Chondrocyte (in vitro differentiated cells): ENCODE data around the gene NEK6. TPM values are rescaled to one million over a fixed set of nuclear protein-coding genes. Genes with fewer than 3 reads are reported as not detected.

Experiments used
- DNase-seq: peaks from one replicate; pipeline ENCODE4 v3.0.0; 2021; ENCODE audit warnings: mixed read lengths, low spot score
- H3K27ac Mint-ChIP-seq: one replicate; pipeline ENCODE4 v1.8.0; 2021; ENCODE audit warnings: mild to moderate bottlenecking, moderate library complexity, mixed read lengths; ENCODE audit not compliant: unreplicated experiment
- H3K27me3 Mint-ChIP-seq: 2 replicates; pipeline ENCODE4 v1.8.0; 2021; ENCODE audit warnings: low read depth, mixed read lengths
- H3K36me3 Mint-ChIP-seq: 2 replicates; pipeline ENCODE4 v1.8.0; 2021; ENCODE audit warnings: low read depth, mixed read lengths
- H3K4me1 Mint-ChIP-seq: 2 replicates; pipeline ENCODE4 v1.8.0; 2021; ENCODE audit warnings: low read depth, mild to moderate bottlenecking, mixed read lengths
- H3K4me3 Mint-ChIP-seq: one replicate; pipeline ENCODE4 v1.8.0; 2021; ENCODE audit warnings: mild to moderate bottlenecking, moderate library complexity, mixed read lengths; ENCODE audit not compliant: unreplicated experiment
- H3K9me3 Mint-ChIP-seq: 2 replicates; pipeline ENCODE4 v1.8.0; 2021; ENCODE audit warnings: low read depth, mixed read lengths
- CTCF ChIP-seq: fragments of 200-600 bp; sonication (generic); IDR thresholded peaks from 2 replicates; pipeline ENCODE4 v1.5.0; 2021; ENCODE audit warnings: antibody characterized with exemption, mild to moderate bottlenecking, moderate library complexity
- total RNA-seq: library from RNA; stranded (reverse); gene quantifications from 3 replicates; pipeline ENCODE4 v1.2.1, GENCODE V29; 2021

NEK6 gene
- total RNA-seq, 1 donor from 2014 or later, result 110 TPM

- no peak for TF ChIP-seq CTCF
- H3K27me3 Mint-ChIP-seq, result peaks cover 10% of the 10 kb centered on the region
- no peaks in the 10 kb centered on the region for H3K36me3 Mint-ChIP-seq
- DNase-seq, result peak; percentile 51
- no peaks in the 10 kb centered on the region for H3K4me1 Mint-ChIP-seq
- H3K27ac Mint-ChIP-seq, result no peak overlapping the region
- H3K9me3 Mint-ChIP-seq, result no peaks in the 10 kb centered on the region
- no peak overlapping the region for H3K4me3 Mint-ChIP-seq
These were observed 29.2 kb upstream of the NEK6 start for GRCh38 chr9:124228516-124228915.

- Mint-ChIP-seq H3K27me3 (peaks cover 7% of the 10 kb centered on the region), H3K36me3 (no peaks in the 10 kb centered on the region), H3K4me1 (no peaks in the 10 kb centered on the region), H3K27ac (no peak overlapping the region), H3K4me3 (no peak overlapping the region), H3K9me3 (peaks cover 5% of the 10 kb centered on the region)
- DNase-seq, result no peak
- TF ChIP-seq CTCF, result no peak
These were observed 26.5 kb upstream of the NEK6 start for GRCh38 chr9:124231095-124231737.

DNA sequence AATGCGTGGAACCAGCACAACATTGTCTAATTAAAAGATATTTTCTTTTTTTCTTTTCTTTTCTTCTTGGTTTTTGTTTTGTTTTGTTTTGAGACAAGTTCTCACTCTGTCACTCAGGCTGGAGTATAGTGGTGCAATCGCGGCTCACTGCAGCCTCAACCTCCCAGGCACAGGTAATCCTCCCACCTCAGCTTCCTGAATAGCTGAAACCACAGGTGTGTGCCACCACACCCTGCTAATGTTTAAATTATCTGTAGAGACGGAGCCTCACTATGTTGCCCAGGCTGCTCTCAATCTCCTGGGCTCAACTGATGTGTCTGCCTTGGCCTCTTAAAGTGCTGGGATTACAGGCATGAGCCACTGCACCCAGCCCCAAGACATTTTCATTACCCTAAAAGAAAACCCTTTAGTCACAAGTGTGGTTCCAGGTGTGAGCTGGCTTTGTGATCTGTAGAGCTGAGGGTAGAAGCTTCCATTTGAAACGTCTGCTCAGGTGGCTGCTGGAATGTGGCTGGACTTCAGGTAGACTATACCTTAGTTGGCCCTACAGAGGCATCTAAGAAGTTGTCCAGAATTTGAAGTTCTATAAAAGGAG lies 19.1 kb upstream of the NEK6 start:
- Mint-ChIP-seq H3K36me3 (no peaks in the 10 kb centered on the region), H3K4me3 (no peak overlapping the region), H3K9me3 (peaks cover 5% of the 10 kb centered on the region), H3K27ac (no peak overlapping the region), H3K4me1 (peaks cover 13% of the 10 kb centered on the region), H3K27me3 (peaks cover 6% of the 10 kb centered on the region)
- DNase-seq, result peak; percentile 6
- no peak for TF ChIP-seq CTCF

DNA sequence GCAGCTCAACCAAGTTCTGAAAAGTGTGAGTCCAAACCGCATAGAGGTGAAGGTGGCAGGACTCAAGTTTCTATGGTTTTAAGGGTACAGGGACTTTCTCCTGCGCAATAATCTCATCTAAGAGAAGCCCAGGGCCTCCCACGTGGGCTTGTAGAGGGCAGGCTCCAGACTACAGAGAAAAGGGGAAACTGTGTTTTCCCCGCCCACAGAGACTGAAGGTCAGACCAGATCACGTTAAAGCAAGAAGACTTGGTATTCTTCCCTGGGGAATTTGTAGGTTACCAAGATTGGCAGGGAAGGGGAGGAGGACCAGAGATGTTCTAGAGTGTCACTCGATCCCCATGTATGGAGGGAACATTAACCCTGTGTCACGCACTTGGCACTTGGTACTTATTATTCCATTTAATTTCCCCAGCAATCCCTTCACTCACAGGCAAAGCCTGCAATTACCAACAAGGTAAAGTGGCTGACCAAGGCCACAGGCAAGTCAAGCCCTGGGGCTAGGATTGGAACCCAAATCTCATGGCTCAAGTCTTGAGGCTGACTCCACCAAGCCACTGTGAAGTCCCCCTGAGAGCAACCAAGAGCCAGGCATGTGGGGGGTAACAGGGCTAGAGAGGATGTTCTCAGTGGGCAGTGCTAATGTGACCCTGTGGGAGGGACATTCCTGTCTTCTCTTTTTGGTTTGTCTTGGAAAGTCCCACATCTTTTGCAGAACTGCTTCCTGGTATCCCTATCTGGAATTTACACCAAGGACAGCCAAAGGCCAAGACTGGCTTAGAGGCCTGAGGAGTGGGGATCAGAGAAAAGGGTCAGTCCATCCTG lies 18.3 kb upstream of the NEK6 start:
- H3K27me3 Mint-ChIP-seq, result peaks cover 6% of the 10 kb centered on the region
- H3K9me3 Mint-ChIP-seq, result peaks cover 3% of the 10 kb centered on the region
- peak; percentile 11 for DNase-seq
- no peaks in the 10 kb centered on the region for H3K36me3 Mint-ChIP-seq
- no peak overlapping the region for H3K4me3 Mint-ChIP-seq
- H3K27ac Mint-ChIP-seq, result no peak overlapping the region
- H3K4me1 Mint-ChIP-seq, result peaks cover 13% of the 10 kb centered on the region
- TF ChIP-seq CTCF, result no peak
